MCF 10A (cell line): ENCODE data around the gene CD79B. TPM values are rescaled to one million over a fixed set of nuclear protein-coding genes. Genes with fewer than 3 reads are reported as not detected.
"Not testable (repeated sequence)": the region's sequence is repeated elsewhere in the genome, so short reads cannot be mapped to it uniquely, and the experiment has no call there.

Experiments used
- BruUV-seq: library from RNA; stranded (reverse); fragments of 400-500 nt; replicated peaks from 2 replicates; lab custom pipeline; 2021; lab: Mats Ljungman, UMichigan
- CTCF ChIA-PET: fragments of 300-600 bp; sonication (Branson Sonifier 250); formaldehyde crosslinking; extraction: SDS; loops from one replicate; lab custom pipeline; 2021; ENCODE audit warnings: antibody characterized with exemption, inconsistent platforms; lab: Yijun Ruan, JAX
- POLR2A ChIA-PET: fragments of 300-600, 350-650 bp; sonication (Branson Sonifier 250); formaldehyde crosslinking; extraction: SDS; loops from one replicate; lab custom pipeline; 2020; ENCODE audit warnings: antibody characterized with exemption, inconsistent platforms; lab: Yijun Ruan, JAX
- DNase-seq: peaks from one replicate; pipeline ENCODE4 v3.0.0-alpha.2; 2018; ENCODE audit not compliant: unreplicated experiment
- H3K27ac Mint-ChIP-seq: one replicate; pipeline ENCODE4 v1.8.0; 2022; ENCODE audit warnings: mild to moderate bottlenecking, low read depth, mixed read lengths; ENCODE audit not compliant: unreplicated experiment
- H3K27me3 Mint-ChIP-seq: one replicate; pipeline ENCODE4 v1.8.0; 2022; ENCODE audit warnings: mixed read lengths; ENCODE audit not compliant: insufficient read depth, unreplicated experiment
- H3K36me3 Mint-ChIP-seq: one replicate; pipeline ENCODE4 v1.8.0; 2022; ENCODE audit warnings: mild to moderate bottlenecking, moderate library complexity, mixed read lengths; ENCODE audit not compliant: insufficient read depth, unreplicated experiment
- H3K4me1 Mint-ChIP-seq: one replicate; pipeline ENCODE4 v1.8.0; 2022; ENCODE audit warnings: mixed read lengths; ENCODE audit not compliant: insufficient read depth, unreplicated experiment
- H3K4me3 Mint-ChIP-seq: one replicate; pipeline ENCODE4 v1.8.0; 2022; ENCODE audit warnings: mild to moderate bottlenecking, moderate library complexity, mixed read lengths; ENCODE audit not compliant: unreplicated experiment
- H3K9me3 Mint-ChIP-seq: one replicate; pipeline ENCODE4 v1.8.0; 2022; ENCODE audit warnings: mixed read lengths; ENCODE audit not compliant: unreplicated experiment
- CTCF ChIP-seq: fragments of 200-600 bp; IDR thresholded peaks from one replicate; pipeline ENCODE4 v1.8.0; 2022; ENCODE audit warnings: antibody characterized with exemption, mild to moderate bottlenecking; ENCODE audit not compliant: unreplicated experiment
- intact Hi-C: fragments of 100-400 bp; cut with micrococcal nuclease; formaldehyde crosslinking; loops from 2 replicates; pipeline ENCODE4 v1.14.1; 2022
- total RNA-seq: library from RNA; stranded (reverse); gene quantifications from 2 replicates; pipeline ENCODE4 v1.2.3, GENCODE V29; 2022

The CD79B gene
- total RNA-seq, 1 experiment from 2014 or later, result not detected

GRCh38 chr17:63911041-63911635, 21.0 kb downstream of the CD79B start, which contains the start of gene CSHL1:
Gene CSHL1 (minus strand): TSS chr17:63911258. CDS start chr17:63911196, 62 bp downstream.
- Mint-ChIP-seq H3K27me3 (peaks cover 27% of the 10 kb centered on the region), H3K27ac (no peak within 1 kb of the TSS), H3K36me3 (peaks cover 7% of the 10 kb centered on the region), H3K4me3 (no peak within 1 kb of the TSS), H3K4me1 (no peaks in the 10 kb centered on the region), H3K9me3 (no peaks in the 10 kb centered on the region)
- intact Hi-C loops, result loop anchor here (5.0 to 10.0 kb wide), 2 partner anchors 36 to 374 kb away; no protein-coding TSS in a partner anchor
- no TSS peak for BruUV-seq
- ChIA-PET POLR2A (no interaction called here), CTCF (interaction anchor here (0.6 to 4.0 kb wide), 30 partner anchors 8 to 541 kb away, joined by 3 to 20 read pairs (median 4); partner anchors contain the start of gene ERN1)
- no peak for DNase-seq
- no peak for TF ChIP-seq CTCF

GRCh38 chr17:63910096-63910495, 22.0 kb downstream of the CD79B start:
- Mint-ChIP-seq H3K9me3 (no peaks in the 10 kb centered on the region), H3K4me1 (no peaks in the 10 kb centered on the region), H3K27ac (no peak overlapping the region), H3K4me3 (no peak overlapping the region), H3K36me3 (peaks cover 7% of the 10 kb centered on the region), H3K27me3 (peaks cover 17% of the 10 kb centered on the region)
- POLR2A ChIA-PET, result interaction anchor here (0.6 kb wide), 1 partner anchor 76 kb away, joined by 3 read pairs; no protein-coding TSS in a partner anchor
- DNase-seq, result no peak
- CTCF ChIA-PET, result interaction anchor here (0.6 to 4.0 kb wide), 18 partner anchors 9 to 223 kb away, joined by 3 to 20 read pairs (median 3); no protein-coding TSS in a partner anchor
- TF ChIP-seq CTCF, result no peak
- intact Hi-C loops, result loop anchor here (5.0 to 10.0 kb wide), 2 partner anchors 37 to 375 kb away; no protein-coding TSS in a partner anchor
- BruUV-seq, result no TSS peak

GRCh38 chr17:63909586-63909985, 22.5 kb downstream of the CD79B start:
- peaks cover 16% of the 10 kb centered on the region for H3K27me3 Mint-ChIP-seq
- DNase-seq, H3K36me3 Mint-ChIP-seq, BruUV-seq, H3K4me3 Mint-ChIP-seq, POLR2A ChIA-PET, intact Hi-C loops, H3K27ac Mint-ChIP-seq, H3K9me3 Mint-ChIP-seq, H3K4me1 Mint-ChIP-seq: not testable (repeated sequence)
- CTCF ChIA-PET, result interaction anchor here (1.7 to 3.2 kb wide), 2 partner anchors 10 to 224 kb away, joined by 6 to 14 read pairs; no protein-coding TSS in a partner anchor

DNA sequence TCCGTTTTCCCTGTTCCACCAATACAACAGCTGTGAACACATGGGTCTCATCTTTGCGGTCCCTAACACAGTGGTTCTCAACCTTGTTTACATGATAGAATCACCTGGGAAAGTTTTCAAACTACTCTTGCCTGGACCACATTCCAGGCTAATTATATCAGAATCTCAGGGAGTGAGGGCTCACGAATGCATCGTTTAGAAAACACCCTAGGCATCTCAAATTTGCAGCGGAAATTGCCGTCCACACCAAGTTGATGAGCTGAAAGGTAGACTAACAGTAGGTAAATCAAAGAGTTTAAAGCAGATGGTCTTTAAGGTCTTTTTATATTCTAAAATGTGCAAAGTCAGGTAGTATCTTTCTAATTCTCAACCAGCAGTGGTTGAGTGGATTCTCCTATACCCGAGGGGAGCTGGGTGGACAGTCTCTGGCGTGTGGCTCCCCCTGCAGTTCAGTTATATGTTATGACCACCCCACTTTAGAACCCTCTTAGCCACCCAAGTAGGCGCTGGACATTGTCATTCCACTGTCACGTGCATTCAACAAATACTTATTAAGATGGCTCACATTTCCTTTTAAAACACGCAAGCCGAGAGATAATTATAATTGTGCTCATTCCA, 24.9 kb downstream of the CD79B start:
- H3K9me3 Mint-ChIP-seq, H3K36me3 Mint-ChIP-seq, H3K4me3 Mint-ChIP-seq, POLR2A ChIA-PET, BruUV-seq, intact Hi-C loops, H3K27ac Mint-ChIP-seq, H3K4me1 Mint-ChIP-seq: not testable (repeated sequence)
- H3K27me3 Mint-ChIP-seq, result peaks cover 27% of the 10 kb centered on the region
- DNase-seq, result peak; percentile 20
- CTCF ChIA-PET, result interaction anchor here (0.6 to 1.2 kb wide), 3 partner anchors 17 to 599 kb away, joined by 3 read pairs; partner anchors contain the start of gene DDX5

DNA sequence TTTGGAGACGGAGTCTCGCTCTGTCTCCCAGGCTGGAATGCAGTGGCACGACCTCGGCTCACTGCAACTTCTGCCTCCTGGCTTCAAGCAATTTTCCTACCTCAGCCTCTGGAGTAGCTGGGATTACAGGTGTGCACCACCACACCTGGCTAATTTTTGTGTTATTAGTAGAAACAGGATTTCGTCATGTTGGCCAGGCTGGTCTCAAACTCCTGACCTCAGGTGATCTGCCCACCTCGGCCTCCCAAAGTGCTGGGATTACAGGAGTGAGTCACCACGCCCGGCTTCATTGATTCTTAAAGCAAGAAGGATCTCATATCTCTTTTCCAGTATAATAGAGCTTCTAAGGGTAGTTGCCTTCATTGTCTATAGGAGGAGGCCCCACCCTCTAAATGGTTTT, 27.3 kb downstream of the CD79B start:
- intact Hi-C loops, H3K36me3 Mint-ChIP-seq, H3K9me3 Mint-ChIP-seq, POLR2A ChIA-PET, H3K4me3 Mint-ChIP-seq, BruUV-seq, DNase-seq, H3K4me1 Mint-ChIP-seq, H3K27ac Mint-ChIP-seq: not testable (repeated sequence)
- CTCF ChIA-PET, result interaction anchor here (0.7 to 2.1 kb wide), 13 partner anchors 14 to 565 kb away, joined by 3 to 10 read pairs (median 3); partner anchors contain the start of gene GH1
- peaks cover 50% of the 10 kb centered on the region for H3K27me3 Mint-ChIP-seq
